HG02623 (cell line): ENCODE data around the gene CCNQ.

ENCODE experiments used
- ATAC-seq: cut with Tn5 transposase; IDR thresholded peaks from one replicate; pipeline ENCODE4 v1.9.1; 2021; ENCODE audit warnings: moderate library complexity; ENCODE audit not compliant: unreplicated experiment

CCNQ gene

DNA sequence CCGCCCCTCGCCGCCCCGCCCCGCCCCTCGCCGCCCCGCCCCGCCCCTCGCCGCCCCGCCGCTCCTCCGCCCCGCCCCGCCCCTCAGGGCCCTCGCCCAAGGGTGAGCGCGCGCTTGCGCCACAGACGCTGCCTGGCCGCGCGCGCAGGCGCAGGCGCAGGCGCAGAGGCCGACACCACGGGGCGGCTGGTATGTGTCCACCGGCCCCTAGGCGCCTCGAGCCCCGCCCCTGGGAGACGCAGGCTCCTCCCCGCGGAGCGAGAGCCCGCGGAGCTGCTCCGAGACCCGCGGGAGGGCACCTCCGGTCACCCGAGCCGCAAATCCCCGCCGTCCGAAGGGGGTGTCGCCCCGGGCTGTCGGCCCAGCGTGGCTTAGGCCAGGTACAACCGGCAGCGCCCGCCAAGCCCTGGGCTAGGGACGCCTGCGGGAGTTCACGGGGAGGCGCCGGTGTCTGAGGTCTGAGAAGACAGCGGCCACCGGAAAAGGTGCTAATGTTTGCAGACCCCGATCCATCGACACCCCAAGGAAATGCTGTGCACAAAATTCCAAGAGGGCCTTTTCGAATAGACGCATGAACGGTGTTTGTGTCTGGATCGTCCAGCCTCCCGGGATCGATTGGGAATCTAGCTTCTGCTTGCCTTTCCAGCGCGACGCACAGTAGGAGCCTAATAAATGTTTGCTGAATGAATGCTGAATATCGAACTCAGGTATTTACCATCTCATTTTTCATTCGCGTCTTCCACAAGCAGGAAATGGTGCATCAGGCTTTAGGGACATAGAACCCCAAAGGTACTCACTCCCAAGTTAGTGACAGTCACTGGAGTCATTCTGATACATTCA is 473 bp upstream of the CCNQ start:
- peak; percentile 78 for ATAC-seq

DNA sequence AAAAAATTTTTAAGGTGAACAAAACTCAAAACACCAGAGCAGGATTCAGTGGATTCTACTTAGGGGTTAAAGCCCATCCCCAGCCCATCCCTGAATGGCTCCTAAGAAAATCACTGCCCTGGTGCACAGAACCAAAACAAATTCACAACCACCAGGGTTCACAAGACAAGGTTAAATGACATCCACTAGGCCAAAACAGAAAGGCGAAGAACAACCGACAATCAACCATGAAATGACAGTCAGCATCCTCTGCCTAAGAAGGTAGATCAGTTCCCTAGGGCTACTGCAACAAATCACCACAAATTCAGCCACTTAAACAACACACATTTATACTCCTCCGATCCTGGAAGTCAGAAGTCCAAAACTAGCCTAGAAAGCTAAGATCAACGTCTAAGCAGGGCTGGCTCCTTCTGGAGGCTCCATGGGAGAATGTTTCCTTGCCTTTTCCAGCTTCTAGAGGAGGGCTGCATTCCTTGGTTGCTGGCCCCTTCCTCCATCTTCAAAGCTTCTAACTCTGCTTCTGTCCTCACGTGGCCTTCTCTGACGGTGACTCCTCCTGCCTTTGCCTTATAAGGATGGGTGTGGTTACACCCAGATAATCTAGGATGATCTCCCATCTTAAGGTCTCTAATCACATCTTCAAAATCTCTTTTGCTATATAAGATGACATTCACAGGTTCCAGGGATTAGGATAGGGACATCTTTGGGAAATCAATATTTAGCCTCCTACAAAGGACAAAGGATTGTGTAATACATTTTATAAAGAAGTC is 1.8 kb downstream of the CCNQ start:
- ATAC-seq: no peak

DNA sequence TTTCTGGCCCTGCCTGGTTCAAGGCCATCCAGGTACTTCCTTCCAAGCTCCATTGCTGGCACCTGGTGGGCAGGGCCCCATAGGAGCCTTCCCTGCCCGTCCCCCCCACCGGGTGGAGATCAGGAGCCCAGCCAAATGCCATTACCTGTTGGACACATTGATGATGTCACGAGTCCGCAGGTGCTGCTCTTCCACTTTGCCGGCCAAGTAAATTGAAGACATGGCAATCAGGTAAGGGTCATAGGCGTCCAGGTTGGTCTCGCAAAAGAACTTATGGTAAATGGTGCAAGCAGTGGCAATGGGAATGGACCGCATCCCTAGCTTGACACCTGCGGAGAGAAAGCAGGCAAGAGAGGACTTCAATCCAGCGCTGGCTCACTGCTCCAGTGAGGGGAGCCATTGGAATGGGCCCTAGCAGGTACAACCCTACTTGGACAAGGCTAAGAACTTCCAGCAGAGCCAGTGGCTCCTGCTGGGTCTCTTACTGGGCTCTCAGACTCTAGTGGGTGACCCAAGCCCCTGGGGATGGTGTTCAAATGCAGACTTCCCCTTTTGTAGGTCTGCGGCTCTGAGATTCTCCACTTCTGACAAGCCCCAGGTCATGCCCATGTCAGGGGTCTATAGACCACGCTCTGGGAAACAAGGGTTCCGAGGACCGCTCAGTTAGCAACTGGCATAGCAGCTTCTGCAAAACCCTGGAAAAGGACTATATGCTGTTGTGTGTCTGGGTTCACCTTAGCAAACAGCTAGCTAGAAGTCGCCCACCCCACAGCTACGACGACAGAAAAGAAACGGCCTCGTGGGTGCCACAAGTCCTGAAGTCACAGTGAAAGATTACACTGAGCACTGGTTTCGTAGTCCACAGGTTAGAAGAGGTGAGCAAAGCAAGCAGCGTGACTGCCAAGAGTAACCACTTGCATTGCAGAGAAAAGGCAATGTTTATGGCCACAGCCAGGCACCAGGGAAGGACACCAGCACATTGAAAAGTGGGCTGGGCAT is 2.8 kb downstream of the CCNQ start:
- ATAC-seq: no peak

DNA sequence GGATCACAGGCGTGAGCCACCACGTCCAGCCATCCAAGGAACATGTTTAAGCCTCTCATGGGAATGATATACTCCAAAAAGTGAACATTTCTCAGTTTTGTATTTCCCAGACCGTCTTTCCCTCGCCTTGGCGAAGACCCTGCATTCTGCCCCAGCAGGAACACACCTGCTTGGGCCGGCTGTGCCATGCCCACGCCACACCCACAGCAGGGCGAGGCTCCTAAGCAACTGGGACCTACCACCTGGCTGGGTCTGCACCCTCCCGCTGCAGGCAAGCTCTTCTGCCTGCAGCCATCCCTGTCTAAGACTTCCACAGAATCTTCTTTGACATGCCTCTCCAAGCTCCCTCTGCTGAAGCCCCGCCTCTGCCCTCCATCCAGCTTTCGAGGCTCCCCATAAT is 3.6 kb downstream of the CCNQ start:
- ATAC-seq: no peak

DNA sequence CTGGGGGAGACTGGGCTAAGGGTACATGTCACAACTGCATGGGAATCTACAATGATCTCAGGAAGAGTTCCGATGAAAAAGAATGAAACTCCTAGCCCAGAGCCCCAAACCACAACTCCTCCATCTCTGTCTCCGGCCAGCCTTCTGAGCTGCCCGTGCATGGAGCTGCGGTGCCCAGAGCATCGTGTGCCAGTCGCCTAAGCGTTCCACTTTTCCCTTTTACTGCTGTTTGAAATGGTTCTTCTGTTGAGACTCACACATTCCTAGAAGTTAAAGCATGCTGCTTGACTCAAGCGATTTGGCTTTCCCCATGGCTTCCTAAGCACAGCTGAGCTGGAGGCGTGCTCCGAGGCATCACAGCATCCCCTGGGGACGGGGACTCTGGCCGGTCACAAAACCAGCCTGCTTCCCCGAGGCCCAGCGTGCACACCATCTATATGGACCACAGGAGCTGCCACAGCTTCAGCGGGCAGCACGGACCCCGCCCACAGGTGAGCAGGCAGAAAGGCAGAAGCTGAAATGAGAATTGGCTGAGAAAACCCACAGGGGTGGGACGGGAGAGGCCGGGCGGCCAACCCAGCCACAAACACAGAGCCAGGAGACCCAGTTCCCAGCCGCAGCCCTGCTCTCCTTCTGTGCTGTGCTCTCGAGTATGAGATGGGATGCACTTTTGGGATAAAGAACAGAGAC is 5.0 kb downstream of the CCNQ start:
- no peak for ATAC-seq

DNA sequence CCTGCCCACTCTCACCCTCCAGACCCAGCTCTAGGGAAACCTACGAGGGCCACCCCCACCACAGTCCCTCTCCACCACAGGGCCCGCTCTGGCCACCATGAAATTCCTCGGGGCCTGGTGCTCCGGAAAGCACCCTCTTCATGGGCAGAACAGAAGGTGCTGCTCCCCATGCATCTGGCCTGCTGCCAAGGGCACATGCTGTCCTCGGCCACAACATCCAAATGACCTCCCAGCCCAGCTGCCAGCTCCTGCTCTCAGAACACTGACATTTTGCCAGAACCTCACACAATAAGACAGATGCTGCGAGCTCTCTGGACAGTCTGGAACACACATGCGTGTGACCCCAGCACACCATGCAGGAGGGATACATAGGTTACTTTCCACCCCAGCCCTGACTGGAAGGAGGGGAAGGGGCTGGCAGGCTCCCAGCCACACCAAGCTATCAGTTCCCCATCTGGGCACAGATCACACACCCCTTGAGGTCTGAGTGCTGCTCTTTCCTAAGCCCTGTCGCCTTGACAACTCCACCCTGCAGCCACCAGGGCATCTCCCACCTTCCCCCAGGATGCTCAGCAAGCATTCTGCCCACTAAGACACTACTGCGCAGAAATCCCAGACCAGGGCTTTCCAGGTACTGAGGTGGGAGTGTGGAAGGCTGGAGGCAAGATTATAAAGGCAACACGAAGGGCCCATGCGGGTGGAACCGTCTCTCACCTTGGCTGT is 5.8 kb downstream of the CCNQ start:
- ATAC-seq: no peak

DNA sequence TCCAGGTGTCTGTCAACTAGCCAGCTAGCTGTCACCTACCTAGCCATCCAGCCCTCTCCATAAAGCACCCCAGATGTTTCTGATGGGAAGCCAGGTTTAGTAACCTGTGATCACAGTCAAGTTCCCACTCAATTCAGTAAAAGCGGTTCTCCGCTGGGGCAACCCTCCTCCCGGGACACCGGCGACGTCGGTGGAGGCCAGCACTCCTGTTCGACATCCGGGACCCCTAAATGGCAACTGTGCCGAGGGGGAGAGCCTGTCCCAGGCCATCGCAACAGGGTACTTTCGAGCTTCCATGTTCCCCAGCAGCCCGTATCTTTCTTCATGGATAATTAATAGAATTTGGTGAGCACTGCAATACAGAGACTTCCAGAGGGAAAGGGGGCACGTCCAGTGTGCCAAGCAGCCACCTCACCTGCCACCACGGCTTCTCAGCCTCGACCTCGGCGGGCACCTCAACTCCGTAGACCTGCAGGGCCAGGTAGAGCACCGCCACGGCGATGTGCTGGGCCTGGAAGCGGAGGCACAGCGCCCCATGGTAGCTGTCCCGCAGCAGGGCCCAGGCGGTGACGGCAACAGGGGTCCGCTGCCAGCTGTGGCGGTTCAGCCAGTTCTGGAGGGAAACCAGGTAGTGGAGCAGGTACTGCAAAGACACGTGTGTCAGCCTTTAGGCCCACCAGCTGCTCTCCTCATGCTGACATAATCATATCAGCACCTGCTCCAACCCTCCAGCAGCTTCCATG is 6.7 kb downstream of the CCNQ start:
- ATAC-seq: no peak

DNA sequence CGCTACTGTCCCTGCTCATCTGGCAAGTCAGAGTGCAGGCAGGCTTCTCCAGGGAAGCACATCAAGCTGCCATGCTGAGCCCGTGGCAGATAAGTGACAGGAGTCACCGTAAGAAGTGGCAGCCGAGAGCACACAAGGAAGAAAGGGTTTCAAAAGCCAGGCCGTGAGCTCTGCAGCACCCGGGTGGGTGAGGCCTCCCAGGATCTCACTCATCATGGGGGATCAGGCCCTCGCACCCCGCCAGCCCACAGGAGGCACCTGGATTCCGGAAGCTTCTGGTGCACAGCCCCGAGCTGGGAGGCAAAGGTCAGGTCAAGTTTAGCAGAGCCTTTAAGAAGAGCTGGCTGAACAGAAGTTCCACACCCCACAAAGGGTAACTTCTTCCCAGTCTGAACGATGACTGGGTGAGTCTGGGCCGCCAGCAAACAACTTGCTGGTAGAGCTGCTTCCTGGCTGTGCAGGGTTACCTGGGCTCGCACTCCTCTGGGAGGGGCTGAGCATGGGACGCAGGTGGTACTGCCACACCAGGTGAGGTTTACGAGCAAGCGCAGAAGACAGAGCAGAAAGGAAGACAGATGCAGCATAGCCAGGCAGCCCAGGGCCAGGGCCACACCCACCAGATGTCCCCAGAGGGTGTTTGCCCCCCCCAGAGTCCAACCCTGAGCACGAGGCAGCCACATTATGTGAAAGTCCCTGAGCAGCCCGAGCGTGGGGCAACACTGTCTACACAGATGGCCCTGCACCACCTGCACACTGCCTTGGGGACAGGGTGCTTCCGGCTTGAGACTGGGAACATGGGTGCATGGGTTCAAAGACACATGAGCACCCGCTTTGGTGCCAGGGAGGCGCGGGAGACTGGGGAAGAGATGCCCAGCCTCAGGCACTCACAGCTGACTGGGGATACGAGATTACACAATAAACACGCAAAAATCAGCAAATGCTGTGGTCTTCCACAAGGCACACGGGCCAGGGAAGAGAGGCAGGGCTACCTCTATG is 7.7 kb downstream of the CCNQ start:
- ATAC-seq: no peak

DNA sequence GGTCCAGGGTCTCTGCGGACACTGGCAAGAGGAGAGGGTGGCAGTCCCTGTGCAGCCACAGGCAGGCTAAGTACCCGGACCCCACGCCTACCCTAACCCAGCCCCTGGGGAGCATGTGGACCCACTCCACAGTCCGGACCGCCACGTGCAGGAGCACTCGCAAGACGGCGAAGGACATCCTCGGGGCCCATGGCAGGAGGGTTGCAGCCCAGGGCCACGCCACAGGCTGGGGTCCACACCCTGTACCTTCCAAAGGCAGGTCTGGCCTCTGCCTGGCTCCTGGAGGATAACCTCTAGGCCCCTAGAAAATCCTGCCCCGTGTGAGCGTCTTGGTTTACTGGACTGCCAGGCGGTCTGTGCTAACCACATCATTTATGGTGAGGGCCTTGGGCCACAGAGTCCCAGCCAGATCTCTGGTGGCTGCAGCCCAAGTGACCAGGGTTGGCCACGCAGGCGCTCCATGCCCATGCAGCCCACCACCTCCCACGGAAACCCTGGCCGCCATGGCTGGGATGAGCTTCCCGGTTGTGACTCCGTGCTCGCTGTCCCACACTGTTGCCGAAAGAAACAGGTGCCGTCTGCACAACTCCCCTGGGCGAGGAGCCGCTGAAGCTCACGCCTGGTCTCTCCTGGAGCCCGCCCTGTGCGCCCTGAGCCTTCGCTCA is 10.0 kb downstream of the CCNQ start:
- ATAC-seq: no peak

DNA sequence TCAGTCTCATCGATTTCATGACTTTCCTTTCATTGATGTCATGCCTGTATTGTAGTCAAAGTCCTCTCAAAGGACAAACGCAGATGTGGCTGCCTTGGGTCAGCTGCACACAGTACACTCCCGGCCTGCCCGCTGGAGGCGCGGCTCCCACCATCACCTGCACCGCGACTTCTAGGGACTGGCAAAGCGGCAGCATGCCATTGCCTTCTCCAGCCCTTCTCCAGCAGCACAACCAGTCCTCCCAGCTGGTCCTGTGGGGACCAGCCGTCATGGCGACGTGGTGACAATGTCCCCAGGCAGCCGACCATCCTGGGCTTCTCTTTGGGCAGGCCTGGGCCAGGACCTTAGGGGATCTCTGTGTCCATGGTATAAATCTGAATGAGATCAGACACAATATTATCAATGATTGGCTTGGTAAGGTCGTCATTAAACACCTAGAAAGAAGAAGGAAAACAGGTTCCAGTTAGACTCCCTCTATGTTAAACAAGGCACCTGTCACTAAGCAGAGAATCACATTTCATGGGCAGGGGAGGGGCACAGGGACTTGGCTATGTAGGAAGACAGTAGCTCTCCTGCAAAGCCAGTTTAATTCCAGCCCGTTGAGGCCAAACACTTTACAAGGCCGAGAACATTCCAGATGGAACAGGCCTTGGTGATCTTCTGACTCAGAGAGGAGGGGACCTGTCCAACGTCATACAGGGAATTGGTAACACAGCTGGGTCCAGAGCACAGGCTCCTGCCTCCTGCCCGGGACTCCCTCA is 10.7 kb downstream of the CCNQ start:
- no peak for ATAC-seq

DNA sequence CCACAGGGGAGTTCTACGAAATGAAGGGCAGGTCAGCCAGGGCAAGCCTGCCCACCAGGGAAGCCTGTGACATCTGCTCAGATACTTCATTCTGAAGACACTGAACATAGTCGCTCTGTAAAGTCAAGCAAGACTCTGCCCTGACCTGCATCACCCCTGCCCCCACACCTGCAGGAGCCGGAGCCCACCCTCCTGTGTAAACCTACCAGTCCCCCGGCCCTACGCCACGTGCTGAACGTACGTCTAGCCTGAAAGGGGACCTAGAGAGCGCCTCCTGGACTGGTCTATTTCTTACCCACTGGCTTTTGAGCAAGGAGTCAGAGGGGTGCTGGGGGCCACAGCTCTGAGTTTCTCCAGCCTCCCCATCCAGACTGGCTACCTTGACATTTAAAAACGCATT is 11.6 kb downstream of the CCNQ start:
- ATAC-seq: no peak

DNA sequence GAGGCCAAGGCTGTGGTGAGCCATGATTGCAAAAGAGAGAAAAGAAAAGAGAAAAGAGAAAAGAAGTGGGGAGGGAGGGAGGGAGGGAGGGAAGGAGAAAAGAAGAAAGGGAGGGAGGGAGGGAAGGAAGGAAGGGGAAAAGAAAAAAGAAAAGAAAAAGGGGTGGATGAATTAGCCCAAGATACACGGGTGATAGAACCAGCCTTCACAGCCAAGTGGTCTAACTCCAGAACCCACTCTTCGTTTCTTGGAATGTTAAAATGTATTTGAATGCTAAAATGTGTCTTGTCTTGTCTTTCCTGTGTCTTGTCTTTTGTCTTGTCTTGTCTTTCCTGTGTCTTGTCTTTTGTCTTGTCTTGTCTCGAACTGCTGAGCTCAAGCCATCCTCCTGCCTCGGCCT is 13.1 kb downstream of the CCNQ start:
- ATAC-seq: no peak

DNA sequence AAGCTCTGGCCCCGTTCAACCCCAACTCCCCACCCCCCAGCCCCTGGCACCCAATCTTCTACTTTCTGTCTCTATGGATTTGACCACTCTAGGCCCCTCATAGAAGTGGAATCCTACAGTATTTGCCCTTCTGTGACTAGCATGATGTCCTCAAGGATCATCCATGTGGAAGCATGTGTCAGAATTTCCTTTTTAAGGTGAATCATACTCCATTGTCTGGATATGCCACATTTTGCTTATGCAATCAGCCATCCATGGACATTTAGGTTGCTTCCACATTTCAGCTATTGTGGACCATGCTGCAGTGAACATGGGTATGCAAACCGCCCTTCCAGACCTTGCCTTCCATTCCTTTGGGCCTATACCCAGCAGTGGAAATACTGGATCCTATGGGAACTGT is 15.5 kb downstream of the CCNQ start:
- no peak for ATAC-seq

DNA sequence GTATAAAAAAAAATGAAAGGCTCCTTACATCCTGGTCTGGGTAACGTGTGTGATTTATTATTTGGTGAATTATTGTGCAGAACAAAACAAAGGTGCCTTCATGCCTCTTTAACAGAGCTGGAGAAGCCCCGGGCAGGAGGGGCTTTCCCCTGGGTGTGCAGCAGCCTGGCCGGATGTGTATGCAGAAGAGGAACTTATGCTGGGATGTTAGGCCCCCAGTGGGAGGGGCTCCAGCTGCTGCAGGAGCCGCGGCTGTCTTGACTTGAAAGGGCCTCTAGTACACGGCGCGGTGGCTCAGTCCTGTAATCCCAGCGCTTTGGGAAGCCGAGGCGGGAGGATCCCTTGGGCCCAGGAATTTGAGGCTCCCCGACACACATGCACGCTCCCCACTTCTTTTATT is 16.0 kb downstream of the CCNQ start:
- peak; percentile 100 for ATAC-seq

DNA sequence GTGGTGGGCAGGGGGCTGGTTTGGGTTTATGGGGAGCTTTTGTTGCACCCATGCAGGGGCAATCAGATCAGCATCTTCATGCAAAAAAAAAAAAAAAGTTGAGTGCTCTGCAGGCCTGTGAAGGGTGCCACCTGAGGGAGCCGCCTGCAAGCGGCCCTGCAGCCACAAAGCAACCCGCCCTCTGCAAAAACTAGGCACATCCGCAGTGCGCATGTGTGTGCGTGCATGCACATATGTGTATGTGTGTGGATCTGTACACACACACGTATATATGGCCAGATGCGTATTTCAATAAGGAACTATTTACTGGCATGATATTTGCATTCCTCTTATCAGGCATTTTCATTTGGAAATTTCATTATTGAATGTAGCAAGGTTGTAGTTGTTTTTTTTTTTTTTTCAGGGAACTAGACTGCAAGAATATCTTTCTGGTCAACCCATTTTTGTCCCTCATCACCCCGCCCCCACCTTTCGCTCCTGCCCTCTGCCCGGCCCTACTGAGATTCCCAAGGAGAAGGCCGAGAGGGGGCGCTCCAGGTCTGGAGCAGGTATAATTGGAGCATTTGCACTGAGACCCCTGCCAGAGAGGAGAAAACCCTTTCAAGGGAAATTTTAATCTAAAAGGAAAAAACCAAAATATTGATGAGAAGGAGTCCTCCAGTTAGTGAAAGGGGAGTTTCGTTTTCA is 18.1 kb downstream of the CCNQ start:
- ATAC-seq: no peak

DNA sequence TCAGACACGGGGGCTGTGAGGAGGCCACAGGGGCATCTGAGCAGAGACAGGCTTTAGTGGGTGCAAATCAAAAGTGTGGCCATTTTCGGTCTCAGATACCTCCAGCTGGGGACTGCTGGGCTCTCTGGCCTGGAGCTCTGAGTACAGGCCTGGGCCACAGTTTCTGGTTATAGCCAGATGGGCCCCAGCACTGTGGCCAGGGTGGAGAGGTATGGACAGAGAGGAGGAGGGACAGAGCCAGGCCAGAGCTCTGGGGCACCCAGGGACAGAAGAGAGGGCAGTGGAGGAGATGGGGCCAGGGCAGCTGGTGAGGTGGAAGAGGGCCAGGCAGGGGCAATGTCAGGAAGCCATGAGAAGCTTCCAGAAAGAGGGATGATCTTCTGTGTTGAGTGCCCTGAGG is 20.1 kb downstream of the CCNQ start:
- no peak for ATAC-seq
